Measurements from ENCODE around the gene TCOF1.

The TCOF1 gene

DNA sequence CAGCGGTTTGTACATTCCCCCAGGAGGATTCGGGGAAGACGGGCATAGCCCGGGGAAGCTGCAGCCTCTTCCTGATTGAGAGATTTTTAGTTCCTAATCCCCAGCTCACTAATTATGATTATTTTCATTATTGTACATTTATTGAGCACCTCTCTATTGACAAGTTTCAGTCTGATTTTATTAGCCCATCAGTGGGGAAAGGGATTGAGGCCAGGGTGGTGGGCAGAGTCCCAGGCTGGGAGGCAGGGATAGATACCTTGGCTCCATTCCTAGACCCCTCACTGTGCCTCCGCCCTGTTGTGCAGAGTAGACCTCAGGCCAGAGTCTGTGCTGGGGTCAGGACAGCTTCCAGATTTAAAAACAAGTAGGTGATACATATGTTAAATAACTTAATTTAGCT lies 27.2 kb downstream of the TCOF1 start:
- no peaks in the 10 kb centered on the region for H3K9me3 ChIP-seq (ENCODE audit: low read length)
- H3K27me3 ChIP-seq (ENCODE audit: control insufficient read depth in 1 of 2, insufficient read depth in 2 of 2, low read length in 2 of 2): no peaks in the 10 kb centered on the region
- H3K9ac ChIP-seq (ENCODE audit: low read length): no peak overlapping the region
- H3K27ac ChIP-seq (ENCODE audit: low read depth, low read length): no peak overlapping the region
- no peak overlapping the region for H3K4me3 ChIP-seq (ENCODE audit: low read depth in 1 of 2, low read length in 2 of 2)
- H3K4me1 ChIP-seq (ENCODE audit: insufficient read depth, low read length): no peaks in the 10 kb centered on the region
- H3K36me3 ChIP-seq (ENCODE audit: insufficient read depth, low read length): peaks cover 84% of the 10 kb centered on the region

DNA sequence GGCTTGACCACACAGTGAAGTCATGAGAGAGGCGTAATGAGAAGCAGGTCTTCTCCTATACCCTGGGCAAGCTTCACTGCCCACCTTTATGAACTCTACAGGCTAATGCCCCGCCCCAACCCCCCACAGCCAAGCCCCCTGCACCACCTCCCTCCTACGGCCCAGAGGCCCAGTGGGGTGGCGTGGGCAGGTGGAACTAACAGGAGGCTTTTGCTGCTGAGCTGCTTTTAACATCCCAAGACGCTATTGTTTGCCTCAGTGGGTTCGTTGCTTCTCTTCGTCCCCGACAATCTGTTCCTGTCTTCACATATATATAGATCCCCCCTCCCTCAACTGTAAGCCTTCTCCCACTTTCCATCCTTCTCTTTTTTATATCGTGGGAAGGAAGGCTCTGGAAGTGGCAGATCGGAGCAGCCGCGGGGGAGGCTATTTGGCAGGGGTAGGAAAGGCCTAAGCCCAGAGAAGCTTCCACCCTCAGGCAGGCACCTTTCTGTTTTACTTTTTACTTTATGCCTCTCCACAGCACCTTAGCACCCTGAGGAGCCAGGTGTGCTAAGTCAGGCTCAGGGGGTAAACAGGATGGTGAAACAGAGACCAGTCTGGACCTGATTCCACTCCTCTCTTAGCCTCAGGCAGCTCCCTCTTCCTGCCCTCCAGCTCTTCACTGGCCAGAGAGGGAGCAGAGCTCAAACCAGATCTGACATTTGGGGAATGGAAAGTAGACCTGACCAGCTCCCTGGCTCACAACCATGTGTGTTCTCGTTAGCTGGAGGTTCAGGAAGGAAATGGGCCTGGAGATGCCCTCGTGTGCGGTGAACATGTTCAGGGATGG lies 28.7 kb downstream of the TCOF1 start:
- Histone ChIP-seq H3K9me3 (ENCODE audit: low read length) (no peaks in the 10 kb centered on the region), H3K9ac (ENCODE audit: low read length) (no peak overlapping the region)

DNA sequence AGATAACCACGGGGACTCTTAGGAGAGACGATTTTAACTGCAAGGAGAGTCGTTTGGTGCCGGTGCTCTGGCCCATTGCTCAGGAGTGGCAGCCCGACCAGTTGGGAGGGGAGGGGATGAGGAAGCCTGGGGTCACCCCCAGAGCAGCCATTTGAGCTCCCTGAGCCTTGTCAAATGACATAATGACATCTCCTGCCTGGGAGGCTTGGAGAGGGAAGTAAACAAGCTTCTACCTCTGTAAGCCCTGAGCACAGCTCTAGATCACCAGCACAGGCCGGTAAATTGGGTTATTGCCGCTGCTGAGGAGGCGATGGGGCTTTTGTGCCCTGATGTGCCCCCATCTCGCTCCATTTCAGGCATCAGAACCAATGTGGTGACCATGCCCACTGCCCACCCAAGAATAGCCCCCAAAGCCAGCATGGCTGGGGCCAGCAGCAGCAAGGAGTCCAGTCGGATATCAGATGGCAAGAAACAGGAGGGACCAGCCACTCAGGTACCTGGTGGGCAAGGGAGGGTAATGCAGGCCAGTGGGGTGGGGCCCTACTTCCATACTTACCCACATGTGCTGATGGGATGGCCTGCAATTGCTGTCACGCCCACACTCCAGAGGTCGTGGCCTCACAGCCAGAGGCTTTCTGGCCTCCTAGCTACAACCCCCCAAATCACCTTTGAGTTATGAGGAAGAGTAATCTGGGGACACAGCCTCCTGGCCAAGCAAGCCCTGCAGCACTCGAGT lies 32.2 kb downstream of the TCOF1 start:
- no peak overlapping the region for H3K9ac ChIP-seq (ENCODE audit: low read length)
- no peak overlapping the region for H3K27ac ChIP-seq (ENCODE audit: low read depth, low read length)
- peaks cover 87% of the 10 kb centered on the region for H3K36me3 ChIP-seq (ENCODE audit: insufficient read depth, low read length)
- no peak overlapping the region for H3K4me3 ChIP-seq (ENCODE audit: low read depth in 1 of 2, low read length in 2 of 2)
- no peaks in the 10 kb centered on the region for H3K27me3 ChIP-seq (ENCODE audit: control insufficient read depth in 1 of 2, insufficient read depth in 2 of 2, low read length in 2 of 2)
- no peaks in the 10 kb centered on the region for H3K9me3 ChIP-seq (ENCODE audit: low read length)
- H3K4me1 ChIP-seq (ENCODE audit: insufficient read depth, low read length): no peaks in the 10 kb centered on the region

More for the DNA sequence above, 28.7 kb downstream of the TCOF1 start:
- Histone ChIP-seq H3K36me3 (ENCODE audit: insufficient read depth, low read length) (peaks cover 87% of the 10 kb centered on the region), H3K27ac (ENCODE audit: low read depth, low read length) (no peak overlapping the region), H3K4me3 (ENCODE audit: low read depth in 1 of 2, low read length in 2 of 2) (no peak overlapping the region), H3K27me3 (ENCODE audit: control insufficient read depth in 1 of 2, insufficient read depth in 2 of 2, low read length in 2 of 2) (no peaks in the 10 kb centered on the region), H3K4me1 (ENCODE audit: insufficient read depth, low read length) (no peaks in the 10 kb centered on the region)

DNA sequence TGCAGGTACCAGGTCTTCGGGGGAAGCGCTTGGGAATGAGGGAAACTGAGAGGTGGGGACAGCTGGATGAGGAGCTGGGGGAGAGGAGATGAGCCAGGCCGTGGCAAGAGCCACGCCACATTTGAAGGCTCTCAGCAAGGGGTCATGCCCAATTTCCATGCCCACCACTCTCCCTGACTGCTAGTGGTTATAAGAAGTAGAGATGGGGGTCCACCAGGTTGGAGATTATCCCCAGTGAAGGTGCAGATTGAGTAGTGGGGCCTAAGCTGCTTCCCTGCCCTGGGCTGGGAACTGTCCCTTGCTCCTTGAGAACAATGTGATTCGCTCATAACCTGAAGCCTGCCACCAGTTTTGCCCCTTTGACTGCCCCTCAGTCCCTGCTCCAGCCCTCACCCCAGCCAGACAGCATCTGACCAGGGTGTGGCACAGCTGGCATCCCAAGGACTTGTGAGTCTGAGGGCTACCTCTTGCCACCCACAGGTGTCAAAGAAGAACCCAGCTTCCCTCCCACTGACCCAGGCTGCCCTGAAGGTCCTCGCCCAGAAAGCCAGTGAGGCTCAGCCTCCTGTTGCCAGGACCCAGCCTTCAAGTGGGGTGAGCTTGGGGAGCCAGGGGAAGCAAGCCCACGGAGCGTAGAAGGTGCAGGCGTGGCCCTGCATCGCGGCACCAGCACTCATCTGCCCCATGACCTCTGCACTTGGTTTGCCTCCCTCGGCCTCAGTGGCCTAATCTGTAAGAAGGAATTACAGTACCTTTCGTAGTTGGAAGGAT lies 33.8 kb downstream of the TCOF1 start:
- H3K27me3 ChIP-seq (ENCODE audit: control insufficient read depth in 1 of 2, insufficient read depth in 2 of 2, low read length in 2 of 2): no peaks in the 10 kb centered on the region
- no peaks in the 10 kb centered on the region for H3K4me1 ChIP-seq (ENCODE audit: insufficient read depth, low read length)
- peaks cover 89% of the 10 kb centered on the region for H3K36me3 ChIP-seq (ENCODE audit: insufficient read depth, low read length)
- no peak overlapping the region for H3K9ac ChIP-seq (ENCODE audit: low read length)
- H3K27ac ChIP-seq (ENCODE audit: low read depth, low read length): no peak overlapping the region
- no peak overlapping the region for H3K4me3 ChIP-seq (ENCODE audit: low read depth in 1 of 2, low read length in 2 of 2)
- H3K9me3 ChIP-seq (ENCODE audit: low read length): no peaks in the 10 kb centered on the region

DNA sequence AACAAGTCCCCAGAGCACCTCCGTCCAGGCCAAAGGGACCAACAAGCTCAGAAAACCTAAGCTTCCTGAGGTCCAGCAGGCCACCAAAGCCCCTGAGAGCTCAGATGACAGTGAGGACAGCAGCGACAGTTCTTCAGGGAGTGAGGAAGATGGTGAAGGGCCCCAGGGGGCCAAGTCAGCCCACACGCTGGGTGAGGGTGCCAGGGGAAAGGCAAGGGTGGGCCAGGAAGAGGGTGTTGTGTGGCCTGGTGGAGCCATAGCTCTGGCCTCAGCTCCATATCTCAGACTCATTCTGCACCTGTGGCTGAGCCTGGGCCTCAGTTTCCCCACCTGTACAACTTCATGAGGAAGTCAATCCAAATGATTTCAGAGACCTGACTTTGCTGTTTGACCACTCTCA lies 34.5 kb downstream of the TCOF1 start:
- peaks cover 88% of the 10 kb centered on the region for H3K36me3 ChIP-seq (ENCODE audit: insufficient read depth, low read length)
- no peaks in the 10 kb centered on the region for H3K9me3 ChIP-seq (ENCODE audit: low read length)
- no peak overlapping the region for H3K27ac ChIP-seq (ENCODE audit: low read depth, low read length)
- H3K4me3 ChIP-seq (ENCODE audit: low read depth in 1 of 2, low read length in 2 of 2): no peak overlapping the region
- H3K27me3 ChIP-seq (ENCODE audit: control insufficient read depth in 1 of 2, insufficient read depth in 2 of 2, low read length in 2 of 2): no peaks in the 10 kb centered on the region
- no peaks in the 10 kb centered on the region for H3K4me1 ChIP-seq (ENCODE audit: insufficient read depth, low read length)
- H3K9ac ChIP-seq (ENCODE audit: low read length): no peak overlapping the region

DNA sequence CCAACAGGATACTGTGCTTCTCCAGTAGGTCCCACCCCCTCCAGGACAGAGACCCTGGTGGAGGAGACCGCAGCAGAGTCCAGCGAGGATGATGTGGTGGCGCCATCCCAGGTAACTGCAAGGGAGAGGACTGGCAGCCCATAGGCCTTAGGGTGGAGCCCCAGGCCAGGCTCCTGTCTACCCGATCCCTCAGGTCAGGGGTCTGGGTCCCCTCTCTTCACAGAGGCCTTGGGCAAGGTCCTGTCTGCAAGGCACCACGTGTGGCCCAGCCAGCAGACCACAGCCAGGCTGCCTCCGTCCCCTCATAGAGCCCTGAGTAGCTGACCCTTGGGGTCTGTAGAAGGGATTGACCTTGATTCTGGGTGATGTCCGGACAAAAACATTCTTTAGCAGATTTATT lies 35.2 kb downstream of the TCOF1 start:
- Histone ChIP-seq H3K4me3 (ENCODE audit: low read depth in 1 of 2, low read length in 2 of 2) (no peak overlapping the region), H3K9ac (ENCODE audit: low read length) (no peak overlapping the region), H3K9me3 (ENCODE audit: low read length) (no peaks in the 10 kb centered on the region), H3K4me1 (ENCODE audit: insufficient read depth, low read length) (no peaks in the 10 kb centered on the region), H3K27ac (ENCODE audit: low read depth, low read length) (no peak overlapping the region), H3K27me3 (ENCODE audit: control insufficient read depth in 1 of 2, insufficient read depth in 2 of 2, low read length in 2 of 2) (no peaks in the 10 kb centered on the region), H3K36me3 (ENCODE audit: insufficient read depth, low read length) (peaks cover 91% of the 10 kb centered on the region)

DNA sequence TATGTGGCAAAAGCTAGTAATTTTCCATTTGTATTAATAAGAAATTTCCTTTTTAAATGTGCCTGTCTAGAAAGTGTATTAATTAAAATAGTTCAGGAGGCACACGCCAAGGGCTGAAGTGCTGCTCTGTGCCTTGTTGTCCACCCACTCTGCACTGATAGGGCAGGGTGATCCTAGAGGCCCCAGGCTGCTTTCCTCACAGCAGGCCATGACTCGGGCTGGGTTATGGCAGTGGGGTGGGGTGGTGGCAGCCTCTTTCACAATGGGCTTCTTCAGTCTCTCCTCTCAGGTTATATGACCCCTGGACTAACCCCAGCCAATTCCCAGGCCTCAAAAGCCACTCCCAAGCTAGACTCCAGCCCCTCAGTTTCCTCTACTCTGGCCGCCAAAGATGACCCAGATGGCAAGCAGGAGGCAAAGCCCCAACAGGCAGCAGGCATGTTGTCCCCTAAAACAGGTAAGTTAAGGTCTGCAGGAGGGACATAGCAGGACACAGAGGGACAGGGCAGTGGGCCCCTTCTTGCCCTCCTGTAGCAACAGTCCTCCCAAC lies 35.7 kb downstream of the TCOF1 start:
- Histone ChIP-seq H3K4me3 (ENCODE audit: low read depth in 1 of 2, low read length in 2 of 2) (no peak overlapping the region), H3K4me1 (ENCODE audit: insufficient read depth, low read length) (no peaks in the 10 kb centered on the region), H3K27me3 (ENCODE audit: control insufficient read depth in 1 of 2, insufficient read depth in 2 of 2, low read length in 2 of 2) (no peaks in the 10 kb centered on the region), H3K9me3 (ENCODE audit: low read length) (no peaks in the 10 kb centered on the region), H3K27ac (ENCODE audit: low read depth, low read length) (no peak overlapping the region), H3K36me3 (ENCODE audit: insufficient read depth, low read length) (peaks cover 86% of the 10 kb centered on the region), H3K9ac (ENCODE audit: low read length) (no peak overlapping the region)

DNA sequence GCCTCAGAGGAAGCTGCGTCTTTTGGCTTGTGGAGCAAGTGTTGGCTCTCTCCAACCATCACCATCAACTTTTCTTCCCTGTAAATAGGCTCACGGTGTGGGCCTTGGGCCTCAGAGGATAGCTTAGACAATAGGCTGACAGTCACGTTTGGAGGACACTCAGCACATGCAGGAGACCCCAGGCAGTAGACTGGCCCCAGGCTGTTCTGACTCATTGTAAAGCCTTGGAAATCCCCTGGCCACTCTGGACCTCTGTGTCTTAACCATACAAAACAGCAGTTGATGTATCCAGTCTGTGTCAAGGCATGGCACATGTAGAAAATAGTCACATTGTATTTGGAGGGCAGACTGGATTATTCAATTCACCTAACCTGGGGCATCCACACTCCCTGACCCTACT lies 36.6 kb downstream of the TCOF1 start:
- no peaks in the 10 kb centered on the region for H3K9me3 ChIP-seq (ENCODE audit: low read length)
- peaks cover 85% of the 10 kb centered on the region for H3K36me3 ChIP-seq (ENCODE audit: insufficient read depth, low read length)
- H3K4me3 ChIP-seq (ENCODE audit: low read depth in 1 of 2, low read length in 2 of 2): no peak overlapping the region
- H3K27ac ChIP-seq (ENCODE audit: low read depth, low read length): no peak overlapping the region
- no peaks in the 10 kb centered on the region for H3K4me1 ChIP-seq (ENCODE audit: insufficient read depth, low read length)
- H3K9ac ChIP-seq (ENCODE audit: low read length): no peak overlapping the region
- no peaks in the 10 kb centered on the region for H3K27me3 ChIP-seq (ENCODE audit: control insufficient read depth in 1 of 2, insufficient read depth in 2 of 2, low read length in 2 of 2)

DNA sequence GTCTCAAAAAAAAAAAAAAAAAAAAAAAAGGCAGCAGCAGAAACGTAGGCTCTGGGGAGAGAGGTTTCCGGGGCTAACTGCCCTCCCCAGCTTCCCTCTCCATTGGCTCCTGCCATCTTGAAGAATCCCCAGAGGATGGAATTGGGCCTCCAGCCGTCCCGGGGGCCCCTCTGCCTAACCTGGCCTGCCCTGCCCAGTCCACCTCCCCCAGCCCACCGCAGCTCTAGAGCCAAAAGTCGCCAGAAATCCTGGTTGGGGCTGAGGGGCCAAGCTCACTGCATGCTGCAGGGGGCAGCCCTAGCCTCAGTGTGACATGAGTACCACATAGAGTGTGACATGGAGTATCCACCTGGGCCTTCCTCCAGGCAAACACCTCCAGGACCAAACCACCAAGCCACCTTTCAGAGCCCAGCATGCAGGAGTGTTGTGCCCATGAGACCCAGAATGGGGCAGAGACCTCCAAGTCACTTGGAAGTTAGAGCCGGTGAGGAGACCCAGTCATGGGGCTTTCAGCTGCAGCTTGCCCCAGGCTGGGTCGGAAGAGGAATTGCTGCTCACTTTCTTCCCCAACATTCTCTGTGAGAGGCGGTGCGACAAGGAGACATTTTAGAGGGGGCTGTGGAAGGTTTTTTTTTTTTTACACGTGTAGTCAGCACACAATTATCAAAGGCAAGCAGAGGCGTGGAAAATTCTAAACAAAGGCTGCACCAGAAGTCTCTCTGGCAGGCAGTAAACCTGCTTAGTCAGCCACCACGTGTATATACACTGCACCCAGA lies 37.6 kb downstream of the TCOF1 start:
- H3K9me3 ChIP-seq (ENCODE audit: low read length): no peaks in the 10 kb centered on the region
- H3K4me3 ChIP-seq (ENCODE audit: low read depth in 1 of 2, low read length in 2 of 2): no peak overlapping the region
- H3K27ac ChIP-seq (ENCODE audit: low read depth, low read length): no peak overlapping the region
- no peaks in the 10 kb centered on the region for H3K27me3 ChIP-seq (ENCODE audit: control insufficient read depth in 1 of 2, insufficient read depth in 2 of 2, low read length in 2 of 2)
- H3K36me3 ChIP-seq (ENCODE audit: insufficient read depth, low read length): peaks cover 85% of the 10 kb centered on the region
- no peak overlapping the region for H3K9ac ChIP-seq (ENCODE audit: low read length)
- no peaks in the 10 kb centered on the region for H3K4me1 ChIP-seq (ENCODE audit: insufficient read depth, low read length)

DNA sequence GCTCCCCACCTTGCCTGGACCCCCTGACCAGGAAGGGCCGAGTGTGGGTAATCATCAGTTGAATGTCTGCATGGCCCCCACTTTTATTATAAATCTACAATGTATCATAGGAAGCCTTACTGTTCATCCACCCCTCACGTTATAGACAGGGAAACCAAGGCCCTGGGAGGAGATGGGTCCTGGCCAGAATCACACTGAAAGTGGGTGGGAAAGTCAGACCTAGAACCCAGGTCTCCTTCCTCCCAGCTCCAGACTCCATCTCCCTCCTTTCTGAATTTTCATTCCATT lies 38.1 kb downstream of the TCOF1 start:
- Histone ChIP-seq H3K4me1 (ENCODE audit: insufficient read depth, low read length) (no peaks in the 10 kb centered on the region), H3K36me3 (ENCODE audit: insufficient read depth, low read length) (peaks cover 85% of the 10 kb centered on the region), H3K27ac (ENCODE audit: low read depth, low read length) (no peak overlapping the region), H3K9ac (ENCODE audit: low read length) (no peak overlapping the region), H3K4me3 (ENCODE audit: low read depth in 1 of 2, low read length in 2 of 2) (no peak overlapping the region), H3K27me3 (ENCODE audit: control insufficient read depth in 1 of 2, insufficient read depth in 2 of 2, low read length in 2 of 2) (no peaks in the 10 kb centered on the region), H3K9me3 (ENCODE audit: low read length) (no peaks in the 10 kb centered on the region)

DNA sequence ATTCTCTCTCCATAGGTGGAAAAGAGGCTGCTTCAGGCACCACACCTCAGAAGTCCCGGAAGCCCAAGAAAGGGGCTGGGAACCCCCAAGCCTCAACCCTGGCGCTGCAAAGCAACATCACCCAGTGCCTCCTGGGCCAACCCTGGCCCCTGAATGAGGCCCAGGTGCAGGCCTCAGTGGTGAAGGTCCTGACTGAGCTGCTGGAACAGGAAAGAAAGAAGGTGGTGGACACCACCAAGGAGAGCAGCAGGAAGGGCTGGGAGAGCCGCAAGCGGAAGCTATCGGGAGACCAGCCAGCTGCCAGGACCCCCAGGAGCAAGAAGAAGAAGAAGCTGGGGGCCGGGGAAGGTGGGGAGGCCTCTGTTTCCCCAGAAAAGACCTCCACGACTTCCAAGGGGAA lies 38.8 kb downstream of the TCOF1 start:
- no peaks in the 10 kb centered on the region for H3K27me3 ChIP-seq (ENCODE audit: control insufficient read depth in 1 of 2, insufficient read depth in 2 of 2, low read length in 2 of 2)
- H3K4me3 ChIP-seq (ENCODE audit: low read depth in 1 of 2, low read length in 2 of 2): no peak overlapping the region
- peaks cover 85% of the 10 kb centered on the region for H3K36me3 ChIP-seq (ENCODE audit: insufficient read depth, low read length)
- no peaks in the 10 kb centered on the region for H3K4me1 ChIP-seq (ENCODE audit: insufficient read depth, low read length)
- H3K9ac ChIP-seq (ENCODE audit: low read length): no peak overlapping the region
- H3K9me3 ChIP-seq (ENCODE audit: low read length): no peaks in the 10 kb centered on the region
- no peak overlapping the region for H3K27ac ChIP-seq (ENCODE audit: low read depth, low read length)
